ENCODE results near the gene P2RX6. TPM values are rescaled to one million over a fixed set of nuclear protein-coding genes. Genes with fewer than 3 reads are reported as not detected.

The P2RX6 gene
- total and polyA plus RNA-seq, 9 of the 15 experiments (the other 6 are each of a cell fraction or from before 2014, with no cell fraction given), result 0.01 to 3.9 (median 1.5) TPM; not detected in 1

DNA sequence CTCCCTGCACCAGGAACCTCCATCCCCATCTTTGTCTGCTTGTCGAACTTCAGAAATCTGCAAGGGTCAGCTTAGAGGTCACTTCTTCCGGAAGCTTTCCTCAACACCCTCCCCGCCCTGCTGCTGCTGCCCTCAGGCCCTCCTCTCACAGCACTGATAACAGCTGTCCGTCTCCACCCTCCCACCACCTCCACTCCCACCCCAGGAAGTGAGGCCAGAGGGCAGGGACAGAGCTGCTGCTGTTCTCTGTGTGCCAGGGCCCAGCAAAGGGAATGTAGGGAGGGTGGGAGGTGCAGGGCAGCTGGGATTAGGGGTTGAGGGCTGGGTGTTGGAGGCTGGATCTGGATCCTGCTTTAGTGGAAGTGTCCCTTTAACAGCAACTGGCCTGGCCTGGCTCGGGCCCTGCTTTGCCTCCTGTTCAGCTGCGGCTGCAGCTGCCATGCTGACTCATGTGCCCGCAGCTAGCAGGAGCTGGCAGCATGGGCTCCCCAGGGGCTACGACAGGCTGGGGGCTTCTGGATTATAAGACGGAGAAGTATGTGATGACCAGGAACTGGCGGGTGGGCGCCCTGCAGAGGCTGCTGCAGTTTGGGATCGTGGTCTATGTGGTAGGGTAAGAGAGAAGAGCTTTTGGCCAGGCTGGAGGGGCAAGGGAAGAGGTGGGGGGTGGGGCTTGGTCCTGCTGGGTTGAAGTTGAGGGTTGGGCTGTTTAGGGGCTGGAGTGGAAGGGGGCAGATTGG lies at the start of gene P2RX6 (continued):
- TF ChIP-seq SREBF1 (IDR thresholded peaks at IDR 0.05; ENCODE audit: borderline replicate concordance, low read depth, low read length), result no peak; the same call in 1 of the 2 replicates
- peak in 1 of 2 experiments; percentile 98; a peak in 2 of 4 replicates for TF ChIP-seq SIN3A (IDR thresholded peaks at IDR 0.05; ENCODE audit: borderline replicate concordance in 2 of 2, control insufficient read depth in 1 of 2, low read depth in 2 of 2, low read length in 2 of 2)
- TF ChIP-seq, protein P1, sequence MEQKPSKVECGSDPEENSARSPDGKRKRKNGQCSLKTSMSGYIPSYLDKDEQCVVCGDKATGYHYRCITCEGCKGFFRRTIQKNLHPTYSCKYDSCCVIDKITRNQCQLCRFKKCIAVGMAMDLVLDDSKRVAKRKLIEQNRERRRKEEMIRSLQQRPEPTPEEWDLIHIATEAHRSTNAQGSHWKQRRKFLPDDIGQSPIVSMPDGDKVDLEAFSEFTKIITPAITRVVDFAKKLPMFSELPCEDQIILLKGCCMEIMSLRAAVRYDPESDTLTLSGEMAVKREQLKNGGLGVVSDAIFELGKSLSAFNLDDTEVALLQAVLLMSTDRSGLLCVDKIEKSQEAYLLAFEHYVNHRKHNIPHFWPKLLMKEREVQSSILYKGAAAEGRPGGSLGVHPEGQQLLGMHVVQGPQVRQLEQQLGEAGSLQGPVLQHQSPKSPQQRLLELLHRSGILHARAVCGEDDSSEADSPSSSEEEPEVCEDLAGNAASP (IDR thresholded peaks at IDR 0.05), result no peak
- peak in 1 of 2 experiments; percentile 99; a peak in 2 of 4 replicates for TF ChIP-seq MAZ (CRISPR knock-in tag; conservative IDR thresholded peaks at IDR 0.05 in 1 of 2, IDR thresholded peaks at IDR 0.05 in 1 of 2)
- TF ChIP-seq RNF2 (IDR thresholded peaks at IDR 0.05), result no peak
- no peak for TF ChIP-seq GABPA (tag; conservative IDR thresholded peaks at IDR 0.05; ENCODE audit: low read depth)
- TF ChIP-seq CHD4 (IDR thresholded peaks at IDR 0.05; ENCODE audit: insufficient read depth, insufficient replicate concordance, low read depth, low read length, poor library complexity, severe bottlenecking), result peak; percentile 91
- no peak for TF ChIP-seq GABPB1 (CRISPR knock-in tag; IDR thresholded peaks at IDR 0.05)
- TF ChIP-seq TCFL5 (CRISPR knock-in tag; conservative IDR thresholded peaks at IDR 0.05), result no peak
- TF ChIP-seq CBX5 (IDR thresholded peaks at IDR 0.05; ENCODE audit: borderline replicate concordance, low read depth), result no peak
- TF ChIP-seq PRMT5 (CRISPR knock-in tag; IDR thresholded peaks at IDR 0.05), result no peak
- TF ChIP-seq PHB (CRISPR knock-in tag; IDR thresholded peaks at IDR 0.05), result peak; percentile 90
- no peak for TF ChIP-seq SUPT5H (IDR thresholded peaks at IDR 0.05)
- TF ChIP-seq, protein P2, sequence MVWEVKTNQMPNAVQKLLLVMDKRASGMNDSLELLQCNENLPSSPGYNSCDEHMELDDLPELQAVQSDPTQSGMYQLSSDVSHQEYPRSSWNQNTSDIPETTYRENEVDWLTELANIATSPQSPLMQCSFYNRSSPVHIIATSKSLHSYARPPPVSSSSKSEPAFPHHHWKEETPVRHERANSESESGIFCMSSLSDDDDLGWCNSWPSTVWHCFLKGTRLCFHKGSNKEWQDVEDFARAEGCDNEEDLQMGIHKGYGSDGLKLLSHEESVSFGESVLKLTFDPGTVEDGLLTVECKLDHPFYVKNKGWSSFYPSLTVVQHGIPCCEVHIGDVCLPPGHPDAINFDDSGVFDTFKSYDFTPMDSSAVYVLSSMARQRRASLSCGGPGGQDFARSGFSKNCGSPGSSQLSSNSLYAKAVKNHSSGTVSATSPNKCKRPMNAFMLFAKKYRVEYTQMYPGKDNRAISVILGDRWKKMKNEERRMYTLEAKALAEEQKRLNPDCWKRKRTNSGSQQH (CRISPR knock-in tag; IDR thresholded peaks at IDR 0.05), result peak; percentile 93
- no peak for TF ChIP-seq NR3C1 (CRISPR knock-in tag; IDR thresholded peaks at IDR 0.05)
- TF ChIP-seq YY1 (IDR thresholded peaks at IDR 0.05; ENCODE audit: borderline replicate concordance in 1 of 3, control insufficient read depth in 1 of 3, extremely low read depth in 1 of 3, insufficient read depth in 3 of 3, insufficient read length in 1 of 3, insufficient replicate concordance in 2 of 3, low read depth in 1 of 3, low read length in 2 of 3), result peak in 1 of 3 experiments; percentile 81
- TF ChIP-seq, protein P3, sequence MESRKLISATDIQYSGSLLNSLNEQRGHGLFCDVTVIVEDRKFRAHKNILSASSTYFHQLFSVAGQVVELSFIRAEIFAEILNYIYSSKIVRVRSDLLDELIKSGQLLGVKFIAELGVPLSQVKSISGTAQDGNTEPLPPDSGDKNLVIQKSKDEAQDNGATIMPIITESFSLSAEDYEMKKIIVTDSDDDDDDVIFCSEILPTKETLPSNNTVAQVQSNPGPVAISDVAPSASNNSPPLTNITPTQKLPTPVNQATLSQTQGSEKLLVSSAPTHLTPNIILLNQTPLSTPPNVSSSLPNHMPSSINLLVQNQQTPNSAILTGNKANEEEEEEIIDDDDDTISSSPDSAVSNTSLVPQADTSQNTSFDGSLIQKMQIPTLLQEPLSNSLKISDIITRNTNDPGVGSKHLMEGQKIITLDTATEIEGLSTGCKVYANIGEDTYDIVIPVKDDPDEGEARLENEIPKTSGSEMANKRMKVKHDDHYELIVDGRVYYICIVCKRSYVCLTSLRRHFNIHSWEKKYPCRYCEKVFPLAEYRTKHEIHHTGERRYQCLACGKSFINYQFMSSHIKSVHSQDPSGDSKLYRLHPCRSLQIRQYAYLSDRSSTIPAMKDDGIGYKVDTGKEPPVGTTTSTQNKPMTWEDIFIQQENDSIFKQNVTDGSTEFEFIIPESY (CRISPR knock-in tag; IDR thresholded peaks at IDR 0.05), result no peak
- no peak for TF ChIP-seq ZNF431 (CRISPR knock-in tag; IDR thresholded peaks at IDR 0.05)
- TF ChIP-seq SRSF1 (IDR thresholded peaks at IDR 0.05; ENCODE audit: low read depth, low read length), result no peak
- TF ChIP-seq RAD51 (IDR thresholded peaks at IDR 0.05; ENCODE audit: borderline replicate concordance, low read depth), result no peak
- TF ChIP-seq RBM25 (IDR thresholded peaks at IDR 0.05; ENCODE audit: low read depth, low read length, severe bottlenecking), result no peak
- TF ChIP-seq ZBED1 (IDR thresholded peaks at IDR 0.05), result no peak
- no peak for TF ChIP-seq EZH2 (IDR thresholded peaks at IDR 0.05; ENCODE audit: borderline replicate concordance, low read depth, low read length)

Data from K562 (cell line).